NB4 (cell line): ENCODE measurements around the gene ANAPC1.
"Not testable (repeated sequence)": the region's sequence is repeated elsewhere in the genome, so short reads cannot be mapped to it uniquely, and the experiment has no call there.

Experiments
- CTCF ChIP-seq: IDR thresholded peaks from one replicate; pipeline ENCODE4 v1.5.1; 2012; ENCODE audit warnings: low read depth, low read length
- POLR2A ChIP-seq: IDR thresholded peaks from 2 replicates; pipeline ENCODE4 v1.6.1; 2011; ENCODE audit warnings: mild to moderate bottlenecking; ENCODE audit not compliant: insufficient read length; ENCODE audit errors: extremely low read depth

- peak; percentile 8 for TF ChIP-seq CTCF
- not testable (repeated sequence) for TF ChIP-seq POLR2A
Measured at GRCh38 chr2:111725742-111726141, 158.3 kb downstream of the ANAPC1 start.
